ENCODE measurements around the gene FURIN.

DNA sequence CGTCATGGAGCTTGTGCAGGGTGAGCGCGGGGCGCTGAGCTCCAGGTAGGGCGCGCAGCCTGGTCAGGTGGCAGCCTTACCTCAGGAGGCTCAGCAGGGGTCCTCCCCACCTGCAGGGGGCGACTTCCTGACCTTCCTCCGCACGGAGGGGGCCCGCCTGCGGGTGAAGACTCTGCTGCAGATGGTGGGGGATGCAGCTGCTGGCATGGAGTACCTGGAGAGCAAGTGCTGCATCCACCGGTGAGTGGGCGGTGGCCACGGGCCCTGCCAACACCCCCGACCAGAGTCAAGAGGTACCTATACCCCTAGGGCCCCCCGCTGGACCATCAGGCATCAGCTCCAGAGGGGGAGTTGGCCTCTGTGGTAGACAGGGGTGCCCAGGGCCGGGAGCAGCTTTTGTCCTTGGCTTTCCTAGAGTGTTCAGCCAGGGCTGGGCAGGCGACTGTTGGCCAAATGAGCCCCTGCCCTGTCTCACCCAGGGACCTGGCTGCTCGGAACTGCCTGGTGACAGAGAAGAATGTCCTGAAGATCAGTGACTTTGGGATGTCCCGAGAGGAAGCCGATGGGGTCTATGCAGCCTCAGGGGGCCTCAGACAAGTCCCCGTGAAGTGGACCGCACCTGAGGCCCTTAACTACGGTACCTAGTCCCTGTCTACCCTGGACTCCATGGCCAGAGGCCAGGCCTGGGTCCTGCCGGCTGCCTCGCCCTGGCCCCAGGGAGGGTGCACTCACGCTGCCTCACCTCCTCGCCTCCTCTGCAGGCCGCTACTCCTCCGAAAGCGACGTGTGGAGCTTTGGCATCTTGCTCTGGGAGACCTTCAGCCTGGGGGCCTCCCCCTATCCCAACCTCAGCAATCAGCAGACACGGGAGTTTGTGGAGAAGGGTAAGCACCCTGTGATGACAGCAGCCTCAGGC lies 25.0 kb downstream of the FURIN start:
- TF ChIP-seq, protein P1, sequence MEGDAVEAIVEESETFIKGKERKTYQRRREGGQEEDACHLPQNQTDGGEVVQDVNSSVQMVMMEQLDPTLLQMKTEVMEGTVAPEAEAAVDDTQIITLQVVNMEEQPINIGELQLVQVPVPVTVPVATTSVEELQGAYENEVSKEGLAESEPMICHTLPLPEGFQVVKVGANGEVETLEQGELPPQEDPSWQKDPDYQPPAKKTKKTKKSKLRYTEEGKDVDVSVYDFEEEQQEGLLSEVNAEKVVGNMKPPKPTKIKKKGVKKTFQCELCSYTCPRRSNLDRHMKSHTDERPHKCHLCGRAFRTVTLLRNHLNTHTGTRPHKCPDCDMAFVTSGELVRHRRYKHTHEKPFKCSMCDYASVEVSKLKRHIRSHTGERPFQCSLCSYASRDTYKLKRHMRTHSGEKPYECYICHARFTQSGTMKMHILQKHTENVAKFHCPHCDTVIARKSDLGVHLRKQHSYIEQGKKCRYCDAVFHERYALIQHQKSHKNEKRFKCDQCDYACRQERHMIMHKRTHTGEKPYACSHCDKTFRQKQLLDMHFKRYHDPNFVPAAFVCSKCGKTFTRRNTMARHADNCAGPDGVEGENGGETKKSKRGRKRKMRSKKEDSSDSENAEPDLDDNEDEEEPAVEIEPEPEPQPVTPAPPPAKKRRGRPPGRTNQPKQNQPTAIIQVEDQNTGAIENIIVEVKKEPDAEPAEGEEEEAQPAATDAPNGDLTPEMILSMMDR (IDR thresholded peaks at IDR 0.05): no peak
- TF ChIP-seq POLR2AphosphoS5 (IDR thresholded peaks at IDR 0.05; ENCODE audit: insufficient read depth in 1 of 2, low read depth in 1 of 2) (no peak), POLR2A (IDR thresholded peaks at IDR 0.05) (no peak)

Data from vagina (tissue), 2 donors.